Liver (tissue), 3 donors: ENCODE data around the gene SEMA4G.

Experiments
- ATF3 ChIP-seq: IDR thresholded peaks from 2 replicates; pipeline ENCODE4 v1.6.1; 2016; ENCODE audit warnings: antibody characterized with exemption
- CTCF ChIP-seq: fragments of 150-350 bp; IDR thresholded peaks from 2 replicates; pipeline ENCODE4 v1.5.1; 2017; ENCODE audit warnings: improper control_type of control experiment, low read depth, low read length; ENCODE audit not compliant: missing input control
- FOXA1 ChIP-seq: IDR thresholded peaks from 2 replicates; pipeline ENCODE4 v1.6.1; 2016; ENCODE audit warnings: antibody characterized with exemption
- GABPA ChIP-seq, 2 donors: IDR thresholded peaks in 1 of 2; conservative IDR thresholded peaks in 1 of 2; 2 replicates each; pipeline ENCODE4 v1.6.1; 2016; ENCODE audit warnings: antibody characterized with exemption in 2 of 2, mild to moderate bottlenecking in 1 of 2, moderate library complexity in 1 of 2
- MAX ChIP-seq: IDR thresholded peaks from 2 replicates; pipeline ENCODE4 v1.6.1; 2016; ENCODE audit warnings: antibody characterized with exemption
- REST ChIP-seq: IDR thresholded peaks from 2 replicates; pipeline ENCODE4 v1.6.1; 2016; ENCODE audit warnings: antibody characterized with exemption, mild to moderate bottlenecking
- donor health status: healthy.
- donor health status: healthy.

- TF ChIP-seq ATF3 (no peak), CTCF (no peak), REST (no peak), GABPA (IDR thresholded peaks at IDR 0.05 in 1 of 2, conservative IDR thresholded peaks at IDR 0.05 in 1 of 2) (no peak), MAX (no peak), FOXA1 (no peak)
Measured at GRCh38 chr10:100982916-100983830, 13.9 kb downstream of the SEMA4G start.
